ENCODE results near the gene VBP1. TPM values are rescaled to one million over a fixed set of nuclear protein-coding genes. Genes with fewer than 3 reads are reported as not detected.
"Not testable (repeated sequence)": the region's sequence is repeated elsewhere in the genome, so short reads cannot be mapped to it uniquely, and the experiment has no call there.

The VBP1 gene
- total RNA-seq: 10 to 100 TPM; 59.2 to 60.2 TPM
- long read RNA-seq, transcript VBP1-201 (6 exons, 1,686 nt): major isoform, 76 of 81 reads
- long read RNA-seq, partial matches to known transcripts: 0 of 81 reads
- long read RNA-seq, other reads (novel, unspliced or antisense): 5 of 81 reads

GRCh38 chrX:155216179-155216939, at the start of gene VBP1:
VBP1 (plus strand) TSS chrX:155216460; CDS start chrX:155216483, 23 bp downstream.
- intact Hi-C loops (cut with DNase I): loop anchor here in 1 of 2 donors (10.0 kb wide), 1 partner anchor 112 kb away; no protein-coding TSS in a partner anchor
- DNase-seq: peak; percentile 93
- peak; percentile 99 to 100 for ATAC-seq

GRCh38 chrX:155169881-155170280, 46.4 kb upstream of the VBP1 start:
- intact Hi-C loops (cut with DNase I): no loop called here
- no peak for ATAC-seq
- no peak for DNase-seq

- ATAC-seq: no peak
- intact Hi-C loops (cut with DNase I): no loop called here
- DNase-seq: no peak
Measured at GRCh38 chrX:155179346-155179997, 36.8 kb upstream of the VBP1 start.

- ATAC-seq: no peak
- no peak for DNase-seq
- intact Hi-C loops (cut with DNase I): no loop called here
Measured at GRCh38 chrX:155188786-155189185, 27.5 kb upstream of the VBP1 start.

- ATAC-seq (no peak), DNase-seq (no peak)
- intact Hi-C loops (cut with DNase I): loop anchor here in 1 of 2 donors (10.0 kb wide), 1 partner anchor 106 kb away; no protein-coding TSS in a partner anchor
Measured at GRCh38 chrX:155211208-155211607, 5.1 kb upstream of the VBP1 start.

GRCh38 chrX:155213731-155214130, 2.5 kb upstream of the VBP1 start:
- no peak for ATAC-seq
- no peak for DNase-seq
- intact Hi-C loops (cut with DNase I): loop anchor here in 1 of 2 donors (10.0 kb wide), 1 partner anchor 109 kb away; no protein-coding TSS in a partner anchor

DNA sequence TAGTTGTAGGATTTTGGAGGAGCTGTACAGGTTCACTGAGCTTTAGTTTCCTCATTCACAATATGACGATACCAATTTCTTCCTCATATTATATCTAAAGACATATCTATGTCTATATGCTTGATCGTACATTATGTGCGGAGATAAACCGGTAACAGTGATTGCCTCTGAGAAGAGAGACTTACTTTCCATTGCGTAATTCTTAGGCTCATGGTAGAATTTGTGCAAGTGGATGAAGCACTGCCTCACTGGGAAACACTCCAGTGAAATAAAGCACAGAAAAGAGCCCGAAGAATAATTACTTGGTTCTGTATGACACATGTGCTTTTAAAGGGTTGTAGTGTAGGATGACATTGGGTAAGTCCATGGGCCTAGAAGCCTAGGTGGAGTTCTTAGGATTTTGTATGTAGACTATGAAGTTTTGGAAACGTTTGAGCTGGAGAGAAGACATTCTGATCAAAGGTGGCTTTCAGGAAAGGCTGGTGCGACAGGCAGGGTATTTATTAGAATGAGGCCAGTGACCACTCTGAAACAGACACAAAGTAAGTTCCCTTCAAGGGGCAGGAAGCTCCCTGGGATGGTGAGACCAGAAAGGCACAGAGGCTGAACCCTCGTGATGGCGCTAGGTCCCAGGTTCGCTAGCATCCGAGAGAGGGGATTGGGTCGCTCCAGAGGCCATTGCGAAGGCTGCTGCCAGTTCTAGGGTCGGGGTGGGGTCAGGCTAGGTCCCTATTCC, 649 bp upstream of the VBP1 start:
- DNase-seq (no peak), ATAC-seq (peak; percentile 24 to 59)
- intact Hi-C loops (cut with DNase I): loop anchor here in 1 of 2 donors (10.0 kb wide), 1 partner anchor 111 kb away; no protein-coding TSS in a partner anchor

- intact Hi-C loops (cut with DNase I): loop anchor here in 1 of 2 donors (10.0 kb wide), 1 partner anchor 112 kb away; no protein-coding TSS in a partner anchor
- no peak for ATAC-seq
- no peak for DNase-seq
Measured at GRCh38 chrX:155216940-155217440, 730 bp downstream of the VBP1 start.

DNA sequence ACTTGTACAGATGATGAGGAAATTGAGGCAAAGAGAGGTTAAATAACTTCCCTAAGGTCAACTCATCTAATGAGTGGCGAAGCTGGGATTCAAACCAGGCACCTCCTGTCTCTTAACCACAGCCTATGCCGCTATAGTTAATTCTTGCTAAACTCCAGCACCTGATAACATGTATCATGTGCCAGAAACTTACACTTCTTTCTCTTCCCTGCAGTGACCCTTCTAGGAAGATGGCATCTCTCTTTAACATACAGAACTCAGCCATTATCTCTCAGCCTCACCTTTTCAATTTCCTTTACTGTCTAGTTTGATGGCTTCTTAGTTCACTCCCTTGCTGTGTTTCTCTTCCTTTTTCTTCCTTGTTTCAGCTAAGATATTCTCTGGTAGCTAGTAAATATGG, 2.5 kb downstream of the VBP1 start:
- intact Hi-C loops (cut with DNase I): loop anchor here in 1 of 2 donors (10.0 kb wide), 1 partner anchor 114 kb away; no protein-coding TSS in a partner anchor
- DNase-seq (no peak), ATAC-seq (no peak)

GRCh38 chrX:155221351-155221750, 5.1 kb downstream of the VBP1 start:
- ATAC-seq (no peak), DNase-seq (no peak)
- intact Hi-C loops (cut with DNase I): no loop called here

- intact Hi-C loops (cut with DNase I); DNase-seq; ATAC-seq: not testable (repeated sequence)
Measured at GRCh38 chrX:155223746-155224145, 7.5 kb downstream of the VBP1 start.

DNA sequence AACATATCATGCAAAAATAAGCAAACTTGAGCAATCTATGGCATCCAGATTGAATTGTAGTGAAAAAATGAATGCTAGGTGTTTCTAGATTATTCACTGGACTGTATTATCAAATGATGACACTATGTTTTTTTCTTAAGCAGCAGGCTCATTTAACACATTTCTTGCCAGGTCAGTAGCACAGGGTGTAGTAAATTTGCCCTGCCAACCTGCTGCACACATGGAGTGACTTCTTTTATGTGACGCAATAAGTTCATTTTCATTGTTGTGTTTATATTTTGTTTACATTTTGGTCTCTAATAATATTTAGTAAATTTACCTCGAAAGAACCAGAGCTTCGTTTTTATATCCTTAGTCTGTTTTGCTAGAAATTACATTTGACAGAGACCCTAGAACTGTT, 9.5 kb downstream of the VBP1 start:
- DNase-seq (no peak), ATAC-seq (no peak)
- intact Hi-C loops (cut with DNase I): no loop called here

- ATAC-seq (no peak), DNase-seq (no peak)
- intact Hi-C loops (cut with DNase I): no loop called here
Measured at GRCh38 chrX:155231163-155231562, 14.9 kb downstream of the VBP1 start.

DNA sequence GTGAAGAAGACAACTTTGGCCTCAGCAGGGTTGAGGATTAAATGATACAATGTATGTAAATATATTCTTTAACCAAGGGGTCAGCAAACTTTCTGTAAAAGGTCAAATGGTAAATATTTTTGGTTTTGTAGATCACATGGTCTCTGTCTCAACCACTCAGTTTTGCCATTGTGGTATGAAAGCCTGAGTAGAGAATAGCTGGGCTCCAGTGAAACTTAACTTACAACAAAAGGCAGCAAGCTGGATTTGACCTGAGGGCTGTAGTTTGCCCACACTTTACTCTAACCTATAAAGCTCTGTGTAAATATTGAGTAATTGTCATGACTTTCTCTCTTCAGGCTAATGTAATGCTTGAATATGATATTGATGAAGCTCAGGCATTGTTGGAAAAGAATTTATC, 19.6 kb downstream of the VBP1 start:
- no peak for DNase-seq
- ATAC-seq: no peak
- intact Hi-C loops (cut with DNase I): no loop called here

DNA sequence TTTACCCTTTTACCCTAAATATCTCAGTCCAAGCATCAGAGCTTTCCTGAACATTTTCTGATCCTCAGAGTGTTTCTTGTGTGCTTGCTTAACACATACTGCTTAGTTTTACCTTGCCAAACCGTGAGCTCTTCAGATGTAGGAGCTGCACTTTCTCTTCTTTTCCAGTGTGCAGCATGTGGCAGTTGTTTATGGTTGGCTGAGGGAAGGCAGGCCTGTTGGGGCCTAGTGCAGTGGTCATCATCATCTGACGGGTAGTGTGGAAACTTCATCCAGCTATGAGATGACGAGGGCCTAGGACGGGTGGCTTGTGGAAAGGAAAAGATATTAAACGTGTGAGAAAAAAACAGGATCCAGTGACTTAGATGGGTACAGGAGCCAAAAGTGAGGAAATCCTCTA, 21.5 kb downstream of the VBP1 start:
- DNase-seq (no peak), ATAC-seq (no peak)
- intact Hi-C loops (cut with DNase I): no loop called here

- ATAC-seq (no peak), DNase-seq (no peak)
- intact Hi-C loops (cut with DNase I): no loop called here
Measured at GRCh38 chrX:155242300-155242699, 26.0 kb downstream of the VBP1 start.

- intact Hi-C loops (cut with DNase I): no loop called here
- no peak for ATAC-seq
- no peak for DNase-seq
Measured at GRCh38 chrX:155246748-155247147, 30.5 kb downstream of the VBP1 start.

GRCh38 chrX:155247497-155247896, 31.2 kb downstream of the VBP1 start:
- ATAC-seq (no peak), DNase-seq (no peak)
- intact Hi-C loops (cut with DNase I): no loop called here

DNA sequence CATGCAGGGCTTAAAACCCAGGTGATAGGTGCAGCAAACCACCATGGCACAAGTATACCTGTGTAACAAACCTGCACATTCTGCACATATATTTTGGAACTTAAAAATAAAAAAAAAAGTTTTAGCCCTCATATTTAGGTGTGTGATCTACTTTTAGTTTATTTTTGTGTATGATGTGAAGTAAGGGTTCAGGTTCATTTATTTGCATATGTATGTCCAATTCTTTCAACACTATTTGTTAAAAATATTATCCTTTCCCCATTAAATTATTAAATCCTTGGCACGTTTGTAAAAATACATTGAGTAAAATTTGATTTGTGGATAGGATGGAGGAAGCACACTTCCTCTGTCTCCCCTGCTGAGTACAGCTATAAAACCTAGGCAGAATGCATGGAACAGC, 35.1 kb downstream of the VBP1 start:
- intact Hi-C loops (cut with DNase I): no loop called here
- DNase-seq: no peak
- no peak for ATAC-seq
